C4-2B (cell line): Measurements from ENCODE around the gene SLC51B.
"Not testable (repeated sequence)": the region's sequence is repeated elsewhere in the genome, so short reads cannot be mapped to it uniquely, and the experiment has no call there.

Experiments used
- H3K27ac ChIP-seq: fragments of 450-650 bp; 2 replicates; pipeline ENCODE4 v1.5.1; 2017
- ZFX ChIP-seq: fragments of 450-650 bp; IDR thresholded peaks from 2 replicates; pipeline ENCODE4 v1.6.1; 2017
- TF ChIP-seq, protein P1 (sequence below): fragments of 450-650 bp; conservative IDR thresholded peaks from 2 replicates; pipeline ENCODE4 v1.5.1; 2017; ENCODE audit warnings: mild to moderate bottlenecking

SLC51B gene

DNA sequence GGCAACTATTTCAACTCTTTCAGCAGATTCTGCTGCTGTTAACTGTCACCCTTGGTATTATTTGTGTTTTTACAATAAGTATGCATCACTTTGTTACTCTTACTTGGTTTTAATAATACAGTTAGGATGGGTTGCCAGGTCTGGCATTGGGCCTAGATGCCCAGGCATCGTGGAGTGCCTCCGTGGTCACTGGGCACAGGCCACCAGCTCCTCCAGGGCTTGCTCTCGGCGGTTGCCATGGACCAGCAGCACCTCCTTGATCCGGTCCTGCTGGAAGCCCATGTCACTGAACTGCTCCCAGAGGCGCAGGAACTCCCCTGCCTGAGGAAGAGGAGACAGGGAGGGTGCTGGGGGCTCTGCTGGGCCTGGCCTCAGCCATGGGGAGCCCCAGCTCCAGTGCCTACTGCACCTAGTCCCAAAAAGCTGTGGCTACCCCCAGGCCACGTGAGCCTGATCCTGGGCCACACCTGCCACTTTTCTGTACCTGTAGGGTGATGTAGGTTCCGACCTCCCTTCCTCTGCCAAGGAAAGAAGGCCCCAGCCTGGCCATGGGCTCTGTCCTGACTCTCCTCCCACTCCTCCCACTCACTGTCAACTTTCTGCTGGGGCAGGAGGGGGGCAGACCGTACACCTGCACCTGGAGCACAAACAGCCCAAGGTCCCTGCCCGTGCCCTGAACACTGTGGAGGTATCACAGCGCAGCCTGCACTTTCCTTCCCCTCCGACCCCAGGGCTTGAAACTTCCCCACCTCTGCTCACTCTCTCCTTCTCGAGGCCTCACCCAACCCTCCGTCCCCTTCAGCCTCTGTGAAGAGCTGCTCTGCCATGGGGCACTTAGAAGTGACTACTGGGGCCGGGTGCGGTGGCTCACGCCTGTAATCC, 48.0 kb downstream of the SLC51B start:
- TF ChIP-seq ZFX: no peak
- TF ChIP-seq, protein P1, sequence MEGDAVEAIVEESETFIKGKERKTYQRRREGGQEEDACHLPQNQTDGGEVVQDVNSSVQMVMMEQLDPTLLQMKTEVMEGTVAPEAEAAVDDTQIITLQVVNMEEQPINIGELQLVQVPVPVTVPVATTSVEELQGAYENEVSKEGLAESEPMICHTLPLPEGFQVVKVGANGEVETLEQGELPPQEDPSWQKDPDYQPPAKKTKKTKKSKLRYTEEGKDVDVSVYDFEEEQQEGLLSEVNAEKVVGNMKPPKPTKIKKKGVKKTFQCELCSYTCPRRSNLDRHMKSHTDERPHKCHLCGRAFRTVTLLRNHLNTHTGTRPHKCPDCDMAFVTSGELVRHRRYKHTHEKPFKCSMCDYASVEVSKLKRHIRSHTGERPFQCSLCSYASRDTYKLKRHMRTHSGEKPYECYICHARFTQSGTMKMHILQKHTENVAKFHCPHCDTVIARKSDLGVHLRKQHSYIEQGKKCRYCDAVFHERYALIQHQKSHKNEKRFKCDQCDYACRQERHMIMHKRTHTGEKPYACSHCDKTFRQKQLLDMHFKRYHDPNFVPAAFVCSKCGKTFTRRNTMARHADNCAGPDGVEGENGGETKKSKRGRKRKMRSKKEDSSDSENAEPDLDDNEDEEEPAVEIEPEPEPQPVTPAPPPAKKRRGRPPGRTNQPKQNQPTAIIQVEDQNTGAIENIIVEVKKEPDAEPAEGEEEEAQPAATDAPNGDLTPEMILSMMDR: no peak
- no peak overlapping the region for H3K27ac ChIP-seq

DNA sequence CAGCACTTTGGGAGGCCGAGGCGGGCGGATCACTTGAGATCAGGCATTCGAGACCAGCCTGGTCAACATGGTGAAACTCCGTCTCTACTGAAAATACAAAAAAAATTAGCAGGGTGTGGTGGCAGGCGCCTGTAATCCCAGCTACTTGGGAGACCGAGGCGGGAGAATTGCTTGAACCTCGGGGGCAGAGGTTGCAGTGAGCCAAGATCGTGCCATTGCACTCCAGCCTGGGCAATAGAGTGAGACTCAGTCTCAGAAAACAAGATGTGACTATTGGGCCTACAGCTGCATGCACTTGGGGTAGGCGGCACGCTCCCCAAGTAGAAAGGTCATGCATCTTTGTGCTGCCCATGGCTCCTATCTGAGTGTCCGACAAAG, 48.6 kb downstream of the SLC51B start:
- not testable (repeated sequence) for H3K27ac ChIP-seq

DNA sequence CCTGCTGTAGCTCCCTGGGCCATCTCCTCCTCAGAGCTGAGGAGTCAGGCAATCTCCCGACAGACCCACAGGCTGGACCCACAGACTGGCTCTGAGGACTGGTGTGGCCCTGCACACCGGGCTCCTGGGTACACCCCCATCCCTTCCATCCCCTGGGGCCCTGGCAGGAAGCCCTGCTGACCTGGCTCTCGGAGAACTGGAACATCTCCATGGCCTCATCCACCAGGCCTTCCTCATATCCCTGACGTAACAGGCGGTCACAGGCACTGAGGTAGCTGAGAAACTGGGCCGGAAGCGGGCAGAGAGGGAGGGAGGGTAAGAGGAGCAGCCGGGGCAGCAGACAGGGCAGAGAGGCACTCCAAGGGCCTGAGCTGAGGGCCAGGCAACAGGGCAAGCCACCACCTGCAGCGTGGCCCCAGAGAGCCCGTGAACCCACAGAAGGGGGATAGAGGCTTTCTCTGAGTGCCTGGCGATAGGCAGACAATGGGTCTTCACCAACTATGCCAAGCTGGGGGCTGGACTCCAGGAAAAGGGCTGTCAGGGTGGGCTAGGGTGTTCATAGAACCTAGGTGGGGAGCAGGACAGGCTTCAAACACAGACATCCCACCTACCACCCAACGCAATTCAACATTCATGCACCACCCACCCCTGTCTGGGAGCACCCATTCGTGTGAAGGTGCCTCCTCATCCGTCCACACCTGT, 49.3 kb downstream of the SLC51B start:
- no peak overlapping the region for H3K27ac ChIP-seq
- no peak for TF ChIP-seq ZFX
- TF ChIP-seq, protein P1: no peak

DNA sequence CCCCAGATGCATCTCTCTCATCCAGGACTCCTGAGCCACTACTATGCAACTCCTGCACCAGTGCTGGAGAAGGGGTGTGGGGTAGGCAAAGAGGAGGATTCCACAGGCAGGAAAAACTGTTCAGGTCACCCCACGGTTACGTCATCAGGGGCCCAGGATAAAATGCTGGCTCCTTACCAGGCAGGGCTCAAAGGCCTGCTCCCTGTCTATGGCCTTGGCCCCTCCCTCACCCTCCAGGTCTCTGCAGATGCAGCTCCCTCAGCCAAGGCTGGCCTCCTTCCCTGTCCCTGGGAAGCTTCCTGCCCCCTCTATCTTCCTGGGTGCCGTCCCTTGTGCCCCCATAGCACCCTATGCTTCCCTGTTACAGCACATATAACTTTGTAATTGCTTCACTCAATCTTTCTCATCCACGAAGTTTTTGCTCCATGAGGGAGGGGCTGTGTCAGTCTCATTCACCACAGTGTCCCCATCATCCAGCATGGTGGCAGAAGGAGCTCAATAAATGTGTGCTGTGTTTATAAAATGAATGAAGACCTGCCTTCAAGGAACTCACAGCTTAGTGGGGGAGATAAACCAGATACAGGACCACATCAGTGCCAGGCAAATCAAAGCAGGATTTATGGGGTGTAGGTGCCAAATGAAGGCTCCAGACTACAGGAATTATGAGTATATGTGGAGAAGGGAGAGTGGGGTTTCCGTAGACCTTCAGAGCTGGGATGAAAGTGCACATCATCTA, 50.0 kb downstream of the SLC51B start:
- TF ChIP-seq, protein P1: no peak
- TF ChIP-seq ZFX: no peak
- H3K27ac ChIP-seq: no peak overlapping the region

DNA sequence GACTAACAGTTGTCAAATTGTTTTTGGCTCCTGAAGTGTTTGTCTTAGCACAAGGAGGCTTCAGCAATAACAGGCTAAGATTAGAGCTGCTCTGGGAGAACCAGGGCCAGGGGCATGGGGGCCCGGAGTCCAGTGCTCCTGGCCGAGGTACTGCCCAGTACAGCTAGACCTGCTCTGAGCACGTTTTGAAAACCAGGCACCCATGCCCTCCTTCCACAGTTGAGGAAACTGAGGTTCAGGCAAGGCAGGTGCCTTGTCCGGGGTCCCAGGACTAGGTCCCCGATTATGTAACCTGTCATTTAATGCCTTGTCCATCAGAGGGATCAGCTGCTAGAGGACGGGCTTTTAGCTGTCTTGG, 50.5 kb downstream of the SLC51B start:
- no peak overlapping the region for H3K27ac ChIP-seq
- no peak for TF ChIP-seq ZFX
- TF ChIP-seq, protein P1: no peak

DNA sequence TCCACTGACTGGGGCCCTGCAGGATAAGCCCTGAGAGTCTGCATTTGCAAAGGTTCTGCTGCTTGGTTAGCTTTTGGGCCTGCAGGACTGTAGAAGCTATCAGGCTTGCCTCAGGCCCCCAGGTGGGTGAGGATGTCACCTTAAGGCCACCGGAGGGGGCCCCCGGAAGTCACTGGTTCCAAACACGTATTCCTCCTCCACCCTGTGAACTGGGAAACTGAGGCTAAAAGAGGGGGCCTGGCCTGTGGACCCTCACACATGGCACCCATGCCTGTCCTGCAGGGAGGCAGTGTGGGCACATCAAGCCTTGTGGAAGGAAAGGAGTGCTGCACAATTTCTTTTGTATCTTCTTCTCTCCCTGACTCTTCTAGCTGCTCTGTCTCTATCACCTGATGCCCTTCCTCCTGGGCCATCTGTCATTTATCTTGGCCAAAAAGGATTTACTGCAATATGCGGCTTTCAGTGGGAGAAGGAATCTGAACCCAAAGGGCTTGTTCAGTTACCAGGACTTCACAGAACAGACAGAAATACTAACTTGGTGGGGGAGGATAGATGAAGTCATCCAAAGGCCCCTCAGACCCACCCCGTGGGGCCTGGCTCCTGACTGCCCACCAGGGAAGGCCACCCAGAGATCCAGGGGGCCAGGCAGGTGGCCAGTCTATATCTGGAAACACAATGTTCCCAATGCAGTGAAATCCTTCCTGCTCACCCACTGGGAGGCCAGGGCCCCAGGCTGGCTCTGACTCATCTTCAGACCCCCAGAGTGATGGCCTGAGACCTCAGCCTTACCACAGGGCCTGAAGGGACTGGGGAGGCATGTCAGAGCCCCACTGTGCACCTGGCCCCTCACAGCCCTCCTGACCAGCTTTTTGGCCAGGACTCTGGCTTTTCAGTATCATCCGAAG, 51.5 kb downstream of the SLC51B start:
- TF ChIP-seq ZFX: no peak
- TF ChIP-seq, protein P1: no peak
- H3K27ac ChIP-seq: no peak overlapping the region

DNA sequence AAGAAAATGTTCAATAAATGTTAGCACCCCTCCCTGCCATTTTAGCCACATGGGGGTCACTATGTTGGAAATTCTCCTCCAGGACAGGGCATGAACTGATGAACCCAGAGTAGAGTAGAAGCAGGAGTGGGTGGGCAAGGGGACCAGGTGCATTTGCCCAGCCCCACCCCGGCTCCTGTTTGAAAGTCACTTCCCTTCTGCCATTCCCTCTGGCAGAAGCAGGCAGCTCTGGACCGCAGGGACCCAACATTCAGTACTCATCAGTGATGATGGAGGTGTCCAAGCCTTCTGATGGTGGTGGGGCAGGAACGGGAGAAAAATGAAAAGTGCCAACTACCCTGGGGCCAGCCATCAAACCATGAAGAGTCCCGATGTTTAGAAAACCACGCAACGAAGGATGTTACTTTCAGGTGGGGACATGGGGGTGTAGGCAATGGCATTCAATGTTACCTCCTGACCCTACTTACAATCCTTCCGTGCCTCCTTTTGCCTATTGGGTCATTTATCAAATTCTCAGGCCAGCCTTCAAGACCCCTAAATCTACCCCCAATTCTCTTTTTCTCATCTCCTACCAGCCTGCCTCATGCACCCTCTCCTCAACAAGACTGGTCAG, 52.6 kb downstream of the SLC51B start:
- H3K27ac ChIP-seq: no peak overlapping the region
- TF ChIP-seq, protein P1: no peak
- no peak for TF ChIP-seq ZFX
